ENCODE measurements around the gene ADISSP.

ADISSP gene

DNA sequence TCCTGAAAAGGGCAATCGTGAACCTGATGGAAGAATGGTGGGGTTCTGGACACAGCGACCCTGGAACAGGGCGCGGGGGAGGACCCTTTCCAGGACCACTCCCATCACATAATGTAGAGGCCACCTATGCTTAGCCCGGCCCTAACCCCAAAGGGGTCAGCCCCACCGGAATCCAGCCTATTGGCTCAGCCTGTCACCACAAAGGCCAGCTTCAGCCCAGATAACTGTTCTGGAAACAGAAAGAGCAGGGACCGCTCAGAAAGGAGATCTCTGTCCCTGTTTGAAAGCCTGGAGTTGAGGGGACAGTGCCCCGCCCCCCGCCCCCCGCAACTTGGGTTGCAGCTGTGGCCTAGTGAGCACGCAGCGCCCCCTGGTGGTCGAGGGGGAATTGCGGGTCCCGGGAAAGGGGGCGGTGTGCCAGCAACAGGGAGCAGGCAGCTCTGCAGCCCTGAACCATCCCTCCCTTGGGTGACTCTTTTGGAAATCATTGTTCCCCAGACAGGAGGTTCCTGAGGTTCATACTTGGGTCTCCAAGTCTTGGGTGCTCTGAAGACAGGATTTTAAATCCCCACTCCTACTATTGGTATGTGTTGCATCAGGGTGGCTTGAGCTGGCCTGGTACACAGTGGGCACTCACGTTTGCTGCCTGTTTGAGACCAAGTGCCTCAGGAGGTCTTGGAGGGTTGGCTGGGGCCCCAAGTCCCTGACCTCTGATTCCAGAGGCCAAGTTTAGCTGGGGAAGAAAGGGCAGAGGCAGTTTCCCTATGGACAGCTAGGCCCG, 56.7 kb downstream of the ADISSP start:
- DNase-seq: peak; percentile 99

DNA sequence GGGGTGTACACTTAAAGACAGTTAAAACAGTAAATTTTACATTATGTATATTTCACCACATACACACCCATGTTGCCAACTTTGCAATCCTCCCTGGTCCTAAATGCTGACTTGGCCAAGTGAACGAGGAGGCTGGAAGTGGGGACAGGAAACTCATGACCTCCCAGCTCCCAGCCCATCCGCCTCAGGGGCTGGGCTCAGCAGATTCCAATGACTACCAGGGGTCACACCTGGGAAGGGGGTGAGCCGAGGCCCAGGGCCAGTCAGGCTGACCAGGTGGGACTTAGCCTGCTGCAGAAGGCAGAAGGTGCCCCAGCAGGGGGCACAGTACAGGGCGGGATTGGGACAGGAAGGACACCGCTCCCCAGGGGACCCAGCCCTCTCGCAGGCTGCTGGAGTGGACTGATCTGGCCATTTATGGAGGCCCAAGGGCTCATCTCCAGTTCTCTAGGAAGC, 57.5 kb downstream of the ADISSP start:
- peak; percentile 49 for DNase-seq

DNA sequence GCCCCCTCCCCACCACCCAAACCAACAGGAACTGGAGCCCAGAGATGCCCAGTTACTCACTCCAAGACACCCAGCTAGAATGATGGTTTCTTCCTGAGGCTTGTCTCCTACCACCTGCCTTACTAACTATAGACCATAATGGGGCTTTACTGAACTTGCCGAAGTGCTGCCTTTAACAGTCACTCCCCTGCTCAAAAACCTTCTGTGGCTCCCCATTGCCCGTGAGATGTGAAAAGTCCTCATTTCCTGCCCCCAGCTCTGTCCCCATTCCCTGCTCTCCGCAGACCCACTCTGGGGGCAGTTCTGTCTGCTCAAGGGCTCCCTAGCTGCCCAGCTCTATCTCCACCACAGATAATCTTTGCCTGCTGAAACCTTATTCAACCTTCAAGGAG, 60.0 kb downstream of the ADISSP start:
- DNase-seq: no peak

DNA sequence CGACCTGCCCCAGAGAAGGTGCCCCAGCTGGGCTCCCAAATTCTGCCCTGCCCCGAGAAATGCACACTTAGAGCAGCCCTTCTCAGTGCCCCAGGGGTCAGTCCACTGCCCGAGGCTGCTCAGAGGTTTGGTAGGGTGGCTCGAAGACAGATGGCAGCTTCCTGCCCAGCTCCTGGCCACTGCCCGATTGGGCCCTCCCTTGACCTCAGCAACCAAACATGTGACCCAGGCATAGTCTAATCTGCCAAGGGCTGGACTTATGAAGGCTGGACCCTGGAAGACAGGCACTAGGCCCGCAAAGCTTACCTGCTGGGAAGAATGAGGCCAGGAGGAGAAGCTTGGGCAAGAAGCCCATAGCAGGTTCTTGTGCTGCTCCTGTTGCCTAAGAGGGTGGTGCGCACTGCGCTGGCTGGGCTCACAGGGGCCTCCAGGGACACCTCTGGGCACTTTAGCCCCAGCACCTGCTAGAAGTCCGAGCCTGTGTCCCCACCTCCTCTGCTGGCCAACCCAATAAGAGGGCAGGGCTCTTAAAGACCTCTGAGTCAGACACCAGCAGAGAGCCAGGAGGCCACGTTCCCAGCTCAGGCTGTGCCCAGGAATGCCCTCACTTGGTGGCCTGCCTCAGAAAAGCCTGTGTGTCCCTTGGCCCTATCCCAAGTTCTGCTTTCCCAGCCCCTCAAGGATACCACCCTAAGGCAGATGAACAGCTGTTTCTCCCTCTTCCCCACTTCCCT, 60.6 kb downstream of the ADISSP start:
- DNase-seq: no peak

DNA sequence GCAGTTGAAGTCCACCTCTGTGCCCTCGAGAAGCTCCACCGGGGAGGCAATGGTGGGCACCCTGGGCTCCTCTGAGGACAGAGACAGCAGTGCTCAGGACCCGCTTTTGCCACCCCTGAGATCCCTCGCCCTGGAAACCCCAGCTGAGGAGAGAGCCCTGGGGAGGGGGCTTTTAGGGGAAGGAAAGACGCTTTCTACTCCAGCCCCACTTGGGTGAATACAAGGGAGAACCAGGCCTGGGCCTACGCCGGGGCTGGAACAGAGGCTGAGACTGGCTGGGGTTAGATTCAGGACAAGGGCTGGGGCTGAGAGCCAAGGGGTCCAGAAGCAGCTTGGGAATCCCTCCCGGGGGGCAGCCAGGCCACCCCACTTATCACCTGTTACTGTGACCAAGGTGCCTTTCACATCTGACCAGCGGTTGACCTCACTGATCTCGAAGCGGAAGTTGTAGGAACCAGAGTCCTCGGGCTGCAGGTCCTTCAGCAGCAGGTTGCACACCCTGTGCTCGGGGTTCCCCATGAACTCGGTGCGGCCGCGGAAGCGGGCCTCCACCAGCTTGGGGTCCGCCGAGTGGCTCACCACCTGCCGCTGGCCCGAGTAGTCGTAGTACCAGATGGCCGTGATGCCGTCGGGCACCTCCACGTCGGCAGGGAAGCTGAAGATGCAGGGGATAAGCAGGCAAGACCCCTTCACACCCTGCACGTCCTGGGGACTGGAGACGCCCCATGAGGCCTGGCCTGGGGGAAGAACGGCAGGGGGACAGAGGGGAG, 61.4 kb downstream of the ADISSP start:
- DNase-seq: no peak

DNA sequence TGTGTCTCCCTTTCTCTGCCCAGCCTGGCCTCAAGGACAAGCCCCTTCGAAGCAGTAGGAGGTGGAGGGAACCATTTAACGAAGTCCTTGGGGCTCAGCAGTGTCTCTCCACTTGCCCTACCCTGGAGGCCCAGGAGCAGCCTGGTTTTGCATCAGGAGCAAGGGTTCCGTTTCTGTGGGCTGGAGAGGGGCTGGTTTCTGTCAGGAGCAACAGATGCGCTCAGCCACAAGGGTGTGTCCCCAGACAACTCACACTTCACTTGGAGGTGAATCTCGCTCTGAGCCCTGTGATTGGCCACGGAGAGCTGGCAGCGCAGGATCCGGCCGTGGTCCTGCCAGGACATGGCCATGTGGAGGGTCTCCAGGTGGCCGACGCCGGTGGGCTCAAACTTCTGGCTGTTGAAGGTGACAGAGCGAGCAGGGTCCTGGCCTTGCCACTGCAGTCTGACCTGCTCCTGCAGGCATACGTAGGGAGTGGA, 62.0 kb downstream of the ADISSP start:
- no peak for DNase-seq

DNA sequence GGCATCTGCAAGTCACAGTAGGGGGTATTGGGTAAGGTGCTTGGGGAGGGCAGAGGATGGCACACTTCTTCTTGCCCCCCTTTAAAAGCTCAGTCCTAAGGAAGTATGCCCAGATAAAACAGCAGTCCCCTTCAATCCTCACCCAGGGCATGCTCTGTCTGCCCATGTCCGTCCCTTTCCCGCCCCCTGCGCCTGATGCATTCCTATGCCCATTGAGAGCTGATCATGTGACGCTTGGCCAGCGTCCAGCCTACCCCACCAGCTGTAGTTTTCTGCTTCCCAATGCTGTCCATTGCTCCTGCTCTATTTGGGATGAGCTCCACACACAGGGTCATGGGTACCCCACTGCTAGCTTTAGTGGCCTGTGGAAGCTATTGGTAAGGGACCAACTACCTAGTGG, 63.5 kb downstream of the ADISSP start:
- no peak for DNase-seq

Measured in activated CD8-positive, alpha-beta memory T cell treated with anti-CD3 and anti-CD28 coated beads, Interleukin-2, amount 50 U/mL, for 48 hours (primary cell).